ENCODE results near the gene SEC14L6. TPM values are rescaled to one million over a fixed set of nuclear protein-coding genes. Genes with fewer than 3 reads are reported as not detected.
"Not testable (repeated sequence)": the region's sequence is repeated elsewhere in the genome, so short reads cannot be mapped to it uniquely, and the experiment has no call there.

Gene SEC14L6
- total RNA-seq, 1 donor from 2014 or later, result 0.82 TPM

DNA sequence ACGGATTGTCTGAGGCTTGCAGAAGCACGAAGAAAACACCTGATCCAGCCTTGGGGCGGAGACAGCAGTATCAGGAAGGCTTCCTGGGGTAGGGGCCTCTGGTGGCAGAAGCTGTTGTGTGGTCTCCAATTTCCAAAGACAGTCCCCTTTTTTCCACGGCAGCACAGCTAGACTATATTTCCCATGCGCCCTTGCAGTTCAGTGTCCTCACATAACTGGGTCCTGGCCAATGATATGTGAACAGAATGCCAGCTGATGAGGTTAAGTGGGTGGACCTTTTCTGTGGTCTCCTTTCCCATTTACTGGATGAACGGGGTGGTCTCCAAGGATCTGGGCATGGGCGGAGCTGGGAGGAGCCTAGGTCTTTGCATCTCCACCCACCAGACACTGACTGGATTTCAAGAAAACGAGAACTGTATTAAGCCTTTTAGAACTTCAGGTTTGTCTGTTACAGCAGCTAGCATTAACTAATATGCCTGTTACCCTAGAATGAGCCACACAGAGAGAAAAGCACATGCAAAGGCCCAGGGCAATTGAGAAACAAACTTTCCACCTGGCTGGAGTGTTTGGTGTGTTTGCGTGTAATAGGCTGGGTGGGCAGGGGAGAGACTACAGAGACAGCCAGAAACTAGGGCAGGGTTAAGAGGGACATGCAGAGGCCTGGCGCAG lies 21.7 kb upstream of the SEC14L6 start:
- no peak for FAIRE-seq
- no peak for DNase-seq (ENCODE audit: low spot score in 2 of 2)

DNA sequence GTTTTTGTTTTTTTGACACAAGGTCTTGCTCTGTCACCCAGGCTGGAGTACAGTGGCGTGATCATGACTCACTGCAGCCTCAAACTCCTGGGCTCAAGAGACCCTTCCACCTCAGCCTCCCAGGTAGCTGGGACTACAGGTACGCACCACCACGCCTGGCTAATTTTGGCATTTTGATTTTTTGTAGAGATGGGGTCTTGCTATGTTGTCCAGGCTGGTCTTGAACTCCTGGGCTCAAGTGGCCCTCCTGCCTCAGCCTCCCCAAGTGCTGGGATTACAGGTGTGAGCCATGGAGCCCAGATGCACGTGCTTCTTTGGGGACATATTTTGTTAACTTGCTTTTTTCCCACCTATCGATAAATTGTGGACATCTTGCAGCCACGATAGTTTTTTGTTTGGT lies 20.7 kb upstream of the SEC14L6 start:
- not testable (repeated sequence) for FAIRE-seq; DNase-seq (ENCODE audit: low spot score in 2 of 2)

DNA sequence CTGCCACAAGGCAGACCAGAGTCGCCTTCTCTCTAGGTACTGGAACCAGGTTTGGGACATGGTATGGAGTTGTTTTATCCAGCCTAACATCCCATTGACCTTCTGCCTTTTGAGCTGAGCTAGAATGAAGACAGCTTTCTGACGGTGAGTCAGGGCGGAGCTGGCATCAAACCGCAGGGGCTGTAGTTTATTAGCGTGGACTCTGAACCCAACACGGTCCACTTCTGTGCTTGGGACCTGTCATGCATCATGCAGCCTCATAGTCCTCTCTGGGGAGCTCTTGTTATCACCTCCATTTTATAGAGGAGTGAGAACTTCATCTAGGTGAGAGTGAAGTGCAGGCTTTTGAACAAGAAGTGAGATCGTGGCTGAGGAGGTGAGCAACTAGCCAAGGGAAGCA lies 19.6 kb upstream of the SEC14L6 start:
- no peak for FAIRE-seq
- no peak for DNase-seq (ENCODE audit: low spot score in 2 of 2)

DNA sequence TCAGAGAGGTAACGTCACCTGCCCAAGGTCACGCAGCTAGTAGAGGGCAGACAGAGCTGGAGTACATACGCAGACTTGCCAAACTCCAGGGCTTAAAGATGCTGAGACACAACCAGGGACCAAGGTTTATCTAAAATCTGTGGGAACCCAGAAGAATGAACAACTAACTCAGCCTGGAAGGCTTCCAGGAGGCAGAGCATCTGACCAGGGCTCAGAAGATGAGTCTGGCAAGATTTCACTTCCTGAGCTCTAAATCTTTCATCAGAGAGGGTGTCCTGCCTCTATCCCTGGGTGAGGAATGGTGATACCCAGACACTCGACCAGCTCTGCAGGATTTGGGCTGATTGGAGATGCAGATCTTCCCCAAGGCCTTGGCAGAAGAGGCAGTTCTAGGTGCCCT lies 18.8 kb upstream of the SEC14L6 start:
- DNase-seq (ENCODE audit: low spot score in 2 of 2) (no peak), FAIRE-seq (no peak)

DNA sequence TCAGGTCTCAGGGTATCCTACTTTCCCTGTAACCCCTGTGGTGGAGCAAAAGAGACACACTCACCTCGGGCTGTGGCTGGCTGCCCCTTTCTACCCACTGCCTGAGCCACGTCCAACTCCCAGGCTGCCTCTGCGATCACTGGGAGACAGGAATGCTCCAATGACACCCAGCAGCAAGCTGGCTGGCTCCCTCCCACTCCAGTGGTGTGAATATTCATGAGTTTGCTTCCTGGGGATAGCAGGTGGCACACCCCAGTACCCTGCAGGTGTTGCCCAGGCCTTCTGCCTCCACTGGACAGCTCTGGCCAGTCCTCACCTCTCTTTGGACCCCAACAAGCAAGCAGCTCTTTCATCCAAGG lies 18.2 kb upstream of the SEC14L6 start:
- DNase-seq (ENCODE audit: low spot score in 2 of 2), result no peak
- FAIRE-seq, result no peak

DNA sequence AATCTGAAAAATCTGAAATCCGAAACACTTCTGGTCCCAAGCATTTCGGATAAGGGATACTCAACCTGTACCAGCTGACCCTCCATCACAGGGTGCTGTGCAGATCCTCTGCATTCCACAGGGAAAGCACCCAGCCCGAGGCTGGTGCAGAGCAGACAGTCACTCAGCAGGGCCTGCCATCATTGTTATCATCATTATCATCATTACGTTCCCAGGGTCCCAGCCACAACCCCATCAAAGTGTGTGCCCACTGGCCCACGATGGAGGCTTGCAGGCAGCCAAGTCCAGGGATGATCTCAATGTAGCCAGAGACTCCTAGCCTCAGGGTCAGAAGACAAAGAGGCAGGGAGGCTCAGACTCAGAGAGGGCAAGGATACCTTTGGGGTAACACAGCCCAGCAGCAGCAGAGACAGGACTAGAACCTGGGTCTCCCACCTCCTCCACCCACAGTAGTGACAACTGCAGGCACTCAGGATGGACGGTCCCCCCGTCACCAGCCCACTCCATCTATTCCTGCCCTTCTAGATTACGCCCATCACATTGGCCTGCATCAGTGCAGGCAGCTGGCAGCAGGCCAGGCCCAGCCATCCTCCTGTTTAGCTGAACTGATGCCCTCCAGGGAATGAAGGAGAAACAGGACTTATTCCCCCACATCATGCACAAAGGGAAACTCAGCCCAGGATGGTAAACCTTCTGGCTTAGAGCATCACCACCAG lies 17.7 kb upstream of the SEC14L6 start:
- DNase-seq (ENCODE audit: low spot score in 2 of 2), result peak in 1 of 2 donors; percentile 30
- no peak for FAIRE-seq

DNA sequence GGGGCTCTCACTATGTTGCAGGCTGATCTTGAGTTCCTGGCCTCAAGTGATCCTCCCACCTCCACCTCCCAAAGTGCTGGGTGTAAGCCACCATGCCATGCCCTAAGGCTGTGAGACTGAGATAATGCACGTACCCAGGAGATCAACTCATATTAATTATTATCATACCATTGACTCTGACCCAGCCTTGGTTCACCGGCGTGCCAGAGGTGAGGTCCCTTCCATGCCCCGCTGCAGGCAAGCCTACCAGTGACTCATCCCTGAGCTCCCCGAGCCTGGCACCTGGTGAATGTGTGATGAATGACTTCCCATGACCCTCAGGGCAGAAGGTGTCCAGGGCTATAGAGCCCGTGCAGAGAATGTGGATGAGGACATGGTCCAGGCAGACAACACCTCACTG lies 15.8 kb upstream of the SEC14L6 start:
- no peak for FAIRE-seq
- DNase-seq (ENCODE audit: low spot score in 2 of 2), result no peak

DNA sequence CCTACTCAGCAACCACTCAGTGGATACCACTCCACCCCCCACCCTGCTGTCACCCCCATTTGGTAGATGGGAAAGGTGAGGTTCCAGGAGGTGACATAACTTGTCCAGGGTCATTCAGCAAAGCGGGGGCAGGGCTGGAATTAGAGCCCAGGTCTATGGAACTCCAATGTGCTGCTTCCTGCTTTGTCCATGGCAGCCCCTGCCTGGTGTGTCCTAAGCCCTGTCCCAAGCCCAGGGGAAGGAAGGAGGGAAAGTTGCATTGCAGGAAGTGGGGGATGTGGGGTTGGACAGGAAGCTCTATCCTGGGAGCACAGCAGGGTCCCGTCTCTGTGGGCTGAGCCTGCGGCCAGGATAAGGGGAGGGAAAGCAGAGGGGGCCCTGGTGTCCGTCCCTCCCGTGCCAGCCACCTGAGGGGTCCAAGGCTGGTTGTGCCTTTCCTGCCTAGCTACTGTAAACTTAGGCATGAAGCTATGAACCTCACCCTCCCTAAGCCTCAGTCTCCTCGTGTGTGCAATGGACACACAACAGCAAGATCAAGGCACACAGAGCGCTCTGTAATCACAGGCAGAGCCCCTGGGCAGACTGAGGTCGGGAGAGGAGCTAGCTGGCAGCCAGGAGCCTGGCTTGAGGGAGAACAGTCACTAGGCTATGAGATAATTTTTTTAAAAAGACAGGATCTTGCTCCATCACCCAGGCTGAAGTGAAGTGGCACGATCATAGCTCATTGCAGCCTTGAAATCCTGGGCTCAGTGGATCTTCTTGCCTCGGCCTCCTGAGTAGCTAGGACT lies 15.1 kb upstream of the SEC14L6 start:
- FAIRE-seq, result no peak
- DNase-seq (ENCODE audit: low spot score in 2 of 2), result no peak

DNA sequence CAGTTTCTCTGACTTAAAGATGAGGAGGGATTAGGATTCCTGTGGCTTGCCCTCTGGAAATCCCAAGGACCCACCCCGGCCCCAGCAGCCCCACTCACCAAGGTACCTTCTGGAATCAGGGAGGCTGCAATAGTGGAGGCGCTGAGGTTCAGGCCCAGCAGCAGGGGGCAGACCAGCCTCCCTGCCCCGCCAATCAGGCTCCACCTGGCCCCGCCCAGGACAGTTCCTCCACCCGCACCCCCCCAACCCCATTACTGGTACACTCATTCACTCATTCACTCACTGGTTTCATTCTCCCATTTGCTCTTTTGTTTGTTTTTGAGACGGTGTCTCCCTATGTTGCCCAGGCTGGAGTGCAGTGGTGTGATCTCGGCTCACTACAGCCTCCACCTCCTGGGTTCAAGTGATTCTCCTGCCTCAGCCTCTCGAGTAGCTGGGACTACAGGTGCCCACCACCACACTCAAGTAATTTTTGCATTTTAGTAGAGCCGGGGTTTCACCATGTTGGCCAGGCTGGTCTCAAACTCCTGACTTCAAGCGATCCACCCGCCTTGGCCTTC lies 14.2 kb upstream of the SEC14L6 start:
- DNase-seq (ENCODE audit: low spot score in 2 of 2); FAIRE-seq: not testable (repeated sequence)

DNA sequence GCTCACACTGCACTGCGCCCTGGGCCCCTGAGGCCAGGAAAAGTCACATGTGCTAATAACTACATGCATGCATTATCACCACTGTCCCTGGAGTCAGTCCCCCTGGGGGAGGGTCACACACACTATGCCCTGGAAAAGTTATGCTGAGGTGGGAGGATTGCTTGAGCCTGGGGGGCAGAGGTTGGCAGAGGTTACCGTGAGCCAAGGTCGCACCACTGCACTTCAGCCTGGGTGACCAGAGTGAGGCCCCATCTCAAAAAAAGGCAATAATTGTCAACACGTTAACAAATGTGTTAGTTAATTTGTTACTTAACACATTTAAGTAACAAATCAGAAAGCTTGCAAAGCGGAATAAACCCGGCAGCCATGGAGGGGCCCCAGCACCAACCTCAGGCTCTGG lies 13.3 kb upstream of the SEC14L6 start:
- FAIRE-seq (no peak), DNase-seq (ENCODE audit: low spot score in 2 of 2) (no peak)

DNA sequence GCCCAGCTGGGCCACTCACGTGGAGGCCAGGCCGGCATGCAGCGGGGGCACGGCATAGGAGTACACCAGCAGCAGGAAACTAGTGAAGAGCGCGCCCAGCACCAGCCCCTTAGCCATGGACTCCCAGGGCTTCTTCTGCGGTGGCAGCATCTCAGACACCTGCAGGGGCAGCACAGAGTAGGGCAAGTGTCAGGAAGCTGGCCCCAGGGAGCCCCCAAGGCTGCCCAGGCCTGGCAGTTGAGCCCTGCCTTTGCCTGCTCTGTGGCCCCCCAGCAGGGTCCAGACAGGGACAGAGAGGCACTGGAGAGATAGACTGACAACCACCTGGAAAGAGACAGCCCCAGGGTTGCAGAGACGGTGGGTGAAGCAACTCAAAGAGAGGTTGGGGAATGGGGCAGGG lies 10.7 kb upstream of the SEC14L6 start:
- FAIRE-seq (no peak), DNase-seq (ENCODE audit: low spot score in 2 of 2) (no peak)

DNA sequence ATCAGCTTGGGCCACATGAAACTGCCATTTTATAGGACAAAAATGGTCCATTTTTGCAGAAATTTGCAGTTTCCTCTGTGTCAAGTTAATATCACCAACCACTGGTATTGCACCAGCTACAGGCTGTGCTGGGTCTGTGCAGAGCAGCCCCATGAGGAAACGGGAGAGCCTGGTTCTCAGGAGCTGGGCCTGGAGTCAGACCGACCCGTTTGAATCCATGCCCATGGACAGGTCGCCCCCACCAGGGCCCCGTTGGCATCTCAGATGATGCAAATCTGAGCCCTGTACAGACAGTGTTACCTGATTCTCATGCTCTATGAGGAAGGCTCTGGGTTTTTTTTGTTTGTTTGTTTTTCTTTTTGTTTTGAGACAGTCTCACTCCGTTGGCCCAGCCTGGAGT lies 9.8 kb upstream of the SEC14L6 start:
- no peak for FAIRE-seq
- DNase-seq (ENCODE audit: low spot score in 2 of 2), result no peak

DNA sequence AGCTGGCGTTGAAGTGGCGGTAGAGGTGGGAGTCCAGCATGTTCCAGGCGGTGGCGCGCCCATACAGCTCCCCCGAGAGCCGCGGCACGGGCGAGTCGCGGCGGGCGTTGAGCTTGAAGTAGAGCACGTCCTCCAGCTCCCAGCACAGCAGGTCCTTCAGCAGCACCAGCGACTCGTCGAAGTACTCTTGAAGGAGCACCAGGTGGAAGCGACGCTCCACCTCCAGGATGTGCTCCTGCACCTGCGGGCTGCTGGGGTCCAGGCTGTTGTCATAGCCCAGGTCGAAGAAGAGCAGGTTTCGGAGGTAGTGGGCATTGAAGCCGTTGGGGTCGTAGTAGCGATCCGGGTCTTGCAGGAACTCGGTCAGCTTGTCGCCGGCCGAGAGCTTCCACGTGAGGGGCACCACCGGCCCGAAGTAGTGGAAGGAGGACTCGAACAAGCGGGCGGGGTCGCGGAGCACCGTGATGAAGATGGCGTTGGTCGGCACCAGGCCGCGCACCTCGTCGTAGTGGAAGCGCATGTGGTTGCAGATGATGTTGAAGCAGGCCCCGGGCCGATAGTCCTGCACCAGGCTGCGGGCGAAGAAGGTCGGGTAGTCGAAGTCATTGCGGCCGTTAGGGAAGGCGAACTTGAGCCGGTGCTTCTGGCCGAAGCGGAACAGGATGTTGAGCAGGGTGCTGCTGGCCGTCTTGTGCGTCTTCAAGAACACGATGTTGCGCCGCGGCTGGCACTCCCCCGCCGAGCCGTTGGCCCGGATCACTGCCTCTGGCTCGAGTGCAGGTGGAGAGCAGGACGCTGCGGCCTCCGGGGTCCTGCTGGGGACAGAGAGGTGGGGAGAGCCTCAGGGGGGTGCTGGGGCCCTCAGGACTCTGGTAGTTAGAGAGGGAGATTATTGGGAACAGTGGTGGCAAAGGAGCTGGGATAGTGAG lies 9.0 kb upstream of the SEC14L6 start:
- FAIRE-seq, result no peak
- DNase-seq (ENCODE audit: low spot score in 2 of 2), result no peak

DNA sequence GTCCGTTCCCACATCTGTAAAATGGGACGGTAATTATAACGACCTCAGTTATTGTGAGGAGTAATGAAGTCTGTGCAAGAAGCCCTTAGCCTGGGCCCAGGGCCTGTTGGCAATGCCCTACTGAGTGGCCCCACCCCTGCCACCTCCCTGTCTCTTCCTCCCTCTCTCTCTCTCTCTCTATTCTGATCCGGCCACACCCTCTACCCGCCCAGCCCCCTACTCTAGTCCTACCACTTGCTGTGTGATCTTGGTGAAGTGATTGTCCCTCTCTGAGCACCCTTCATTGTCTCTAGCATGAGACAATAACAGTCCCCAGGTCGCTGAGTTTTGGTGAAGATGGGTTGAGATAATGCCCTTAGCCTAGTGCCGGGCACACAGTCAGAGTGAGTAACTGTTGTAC lies 7.4 kb upstream of the SEC14L6 start:
- DNase-seq (ENCODE audit: low spot score in 2 of 2), result no peak
- no peak for FAIRE-seq

DNA sequence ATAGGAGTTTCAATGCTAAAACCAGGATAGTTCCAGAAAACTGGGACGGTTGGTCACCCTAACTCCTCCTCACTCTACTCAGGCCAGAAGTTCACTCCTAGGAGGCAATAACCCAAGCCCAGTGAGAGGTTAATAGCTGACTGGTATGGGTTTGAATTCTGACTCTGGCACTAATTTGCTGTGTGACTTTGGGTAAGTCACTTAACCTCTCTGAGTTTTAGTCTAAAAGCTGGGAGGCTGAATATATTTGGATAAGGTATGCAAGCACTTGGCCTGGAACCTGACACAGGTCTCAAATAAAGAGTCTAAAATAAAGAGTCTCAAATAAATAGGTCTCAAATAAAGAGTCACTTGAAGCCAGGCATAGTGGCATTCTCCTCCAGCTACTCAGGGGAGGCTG lies 6.2 kb upstream of the SEC14L6 start:
- FAIRE-seq (no peak), DNase-seq (ENCODE audit: low spot score in 2 of 2) (no peak)

DNA sequence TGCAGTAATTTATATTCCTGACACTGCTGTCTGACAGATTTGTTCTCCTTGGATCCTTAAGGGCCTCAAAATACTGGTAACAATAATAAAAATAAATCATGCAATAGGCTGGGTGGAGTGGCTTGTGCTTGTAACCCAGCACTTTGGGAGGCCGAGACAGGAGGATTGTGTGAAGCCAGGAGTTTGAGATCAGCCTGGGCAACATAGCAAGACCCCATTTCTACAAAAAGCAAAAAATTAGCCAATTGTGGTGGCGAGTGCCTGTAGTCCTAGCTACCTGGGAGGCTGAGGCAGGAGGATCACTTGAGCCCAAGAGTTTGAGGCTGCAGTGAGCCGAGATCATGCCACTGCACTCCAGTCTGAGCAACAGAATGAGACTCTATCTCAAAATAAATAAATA lies 5.3 kb upstream of the SEC14L6 start:
- DNase-seq (ENCODE audit: low spot score in 2 of 2); FAIRE-seq: not testable (repeated sequence)

DNA sequence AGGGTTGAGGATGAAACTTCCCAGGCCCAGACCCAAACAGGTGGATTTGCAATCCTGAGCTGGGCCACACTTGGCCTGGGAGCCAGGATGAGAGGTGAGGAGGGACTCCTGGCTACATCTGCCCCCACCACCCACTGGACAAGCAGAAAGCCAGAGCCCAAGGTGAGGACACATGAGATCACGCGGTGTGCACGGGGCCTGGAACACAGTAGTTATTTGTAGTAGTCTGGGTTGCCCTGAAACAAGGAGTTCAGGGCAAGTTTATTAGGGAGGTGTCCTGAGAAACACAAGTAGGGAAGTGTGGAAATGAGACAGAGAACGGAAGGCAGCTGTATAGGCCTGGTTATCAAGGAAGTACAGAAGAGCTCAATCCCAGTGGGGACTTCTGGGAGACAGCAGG lies 647 bp upstream of the SEC14L6 start:
- DNase-seq (ENCODE audit: low spot score in 2 of 2) (no peak), FAIRE-seq (no peak)

DNA sequence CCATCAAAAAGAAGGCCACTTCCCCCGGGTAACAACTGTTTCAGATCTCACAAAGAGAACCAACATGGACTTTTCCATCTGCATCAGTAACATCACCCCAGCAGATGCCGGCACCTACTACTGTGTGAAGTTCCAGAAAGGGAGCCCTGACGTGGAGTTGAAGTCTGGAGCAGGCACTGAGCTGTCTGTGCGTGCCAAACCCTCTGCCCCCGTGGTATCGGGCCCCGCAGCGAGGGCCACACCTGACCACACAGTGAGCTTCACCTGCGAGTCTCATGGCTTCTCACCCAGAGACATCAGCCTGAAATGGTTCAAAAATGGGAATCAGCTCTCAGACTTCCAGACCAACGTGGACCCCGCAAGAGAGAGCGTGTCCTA lies 3.7 kb downstream of the SEC14L6 start:
- no peak for FAIRE-seq
- no peak for DNase-seq (ENCODE audit: low spot score in 2 of 2)

DNA sequence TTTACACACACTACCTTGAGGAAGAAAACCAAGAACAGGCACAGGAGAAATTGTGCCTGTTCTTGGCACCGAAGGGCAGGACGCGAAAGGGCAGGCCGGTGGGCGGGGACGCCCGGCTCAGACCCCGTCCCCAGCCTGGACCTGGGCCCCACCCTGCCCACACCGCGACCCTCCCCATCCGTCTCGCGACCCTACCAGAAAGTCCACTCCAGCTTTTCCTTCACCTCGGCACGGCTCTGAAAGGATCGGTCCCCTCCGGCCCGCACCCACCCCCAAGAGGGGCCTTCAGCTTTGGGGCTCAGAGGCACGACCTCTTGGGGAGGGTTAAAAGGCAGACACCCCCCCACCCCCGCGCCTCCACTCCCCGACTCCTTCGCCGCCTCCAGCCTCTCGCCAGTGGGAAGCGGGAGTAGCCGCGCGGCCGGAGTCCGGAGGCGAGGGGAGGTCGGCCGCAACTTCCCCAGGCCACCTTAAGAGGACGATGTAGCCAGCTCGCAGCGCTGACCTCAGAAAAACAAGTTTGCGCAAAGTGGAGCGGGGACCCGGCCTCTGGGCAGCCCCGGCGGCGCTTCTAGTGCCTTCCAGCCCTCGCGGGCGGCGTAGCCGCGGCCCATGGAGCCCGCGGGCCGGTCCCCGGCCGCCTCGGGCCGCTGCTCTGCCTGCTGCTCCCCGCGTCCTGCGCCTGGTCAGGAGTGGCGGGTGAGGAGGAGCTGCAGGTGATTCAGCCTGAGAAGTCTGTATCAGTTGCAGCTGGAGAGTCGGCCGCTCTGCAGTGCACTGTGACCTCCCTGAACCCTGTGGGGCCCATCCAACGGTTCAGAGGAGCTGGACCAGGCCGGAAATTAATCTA lies 4.4 kb downstream of the SEC14L6 start:
- DNase-seq (ENCODE audit: low spot score in 2 of 2) (peak in 1 of 2 donors; percentile 28), FAIRE-seq (no peak)

Measured in frontal cortex (tissue), 4 donors.